CD14-positive monocyte (primary cell): ENCODE data around the gene TMPRSS3. TPM values are rescaled to one million over a fixed set of nuclear protein-coding genes. Genes with fewer than 3 reads are reported as not detected.

Experiments used
- DNase-seq, 3 donors: peaks; one replicate each; pipeline ENCODE4 v3.0.0-alpha.2; 2011 to 2022
- H2AFZ ChIP-seq: 2 replicates; pipeline ENCODE4 v1.6.0; 2012; ENCODE audit warnings: mild to moderate bottlenecking, low read depth, low read length, inconsistent platforms; ENCODE audit not compliant: insufficient read depth, poor library complexity, severe bottlenecking
- H3K27ac ChIP-seq, 2 donors: 1 replicate in 1 of 2; 2 replicates in 1 of 2; pipeline ENCODE4 v1.5.1; 2012 to 2013; ENCODE audit warnings: low read length in 2 of 2, control low read depth in 1 of 2, inconsistent platforms in 1 of 2, low read depth in 1 of 2, mild to moderate bottlenecking in 1 of 2
- H3K27me3 ChIP-seq, 2 donors: one replicate each; pipeline versions ENCODE4 v1.6.0 to v1.6.1; 2011 to 2013; ENCODE audit warnings: low read length in 2 of 2; ENCODE audit not compliant: control insufficient read depth in 2 of 2, insufficient read depth in 2 of 2
- H3K36me3 ChIP-seq, 2 donors: replicated peaks in 1 of 2; 1 replicate in 1 of 2; 2 replicates in 1 of 2; pipeline versions ENCODE4 v1.5.1 to v1.6.1; 2012 to 2013; ENCODE audit warnings: low read length in 2 of 2, control low read depth in 1 of 2, inconsistent platforms in 1 of 2, mild to moderate bottlenecking in 1 of 2; ENCODE audit not compliant: insufficient read depth in 2 of 2, control insufficient read depth in 1 of 2
- H3K4me1 ChIP-seq, 2 donors: 1 replicate in 1 of 2; 2 replicates in 1 of 2; pipeline versions ENCODE4 v1.5.1 to v1.6.1; 2012 to 2013; ENCODE audit warnings: low read length in 2 of 2, control low read depth in 1 of 2, inconsistent platforms in 1 of 2, mild to moderate bottlenecking in 1 of 2, moderate library complexity in 1 of 2; ENCODE audit not compliant: insufficient read depth in 2 of 2, control insufficient read depth in 1 of 2
- H3K4me2 ChIP-seq: replicated peaks from 2 replicates; pipeline ENCODE3; 2012; ENCODE audit warnings: low read length, moderate library complexity, mild to moderate bottlenecking; ENCODE audit not compliant: poor library complexity, severe bottlenecking; ENCODE audit errors: extremely low read depth
- H3K4me3 ChIP-seq, 3 experiments: fragments of 200-600 bp in 1 of 3; sonication (generic) in 1 of 3; replicated peaks in 1 of 3; 1 replicate in 2 of 3; 2 replicates in 1 of 3; pipeline ENCODE4 v1.5.1; 2011 to 2013; ENCODE audit warnings: low read length in 3 of 3, mild to moderate bottlenecking in 3 of 3, control low read depth in 2 of 3, low read depth in 2 of 3, inconsistent platforms in 1 of 3, moderate library complexity in 1 of 3
- H3K79me2 ChIP-seq: 2 replicates; pipeline ENCODE4 v1.6.0; 2012; ENCODE audit warnings: mild to moderate bottlenecking, control low read depth, inconsistent platforms, low read length, moderate library complexity; ENCODE audit not compliant: insufficient read depth
- H3K9ac ChIP-seq: 2 replicates; pipeline ENCODE4 v1.6.0; 2017; ENCODE audit warnings: low read length, mild to moderate bottlenecking; ENCODE audit not compliant: insufficient read depth, poor library complexity, severe bottlenecking
- H3K9me3 ChIP-seq, 2 donors: replicated peaks in 1 of 2; 1 replicate in 1 of 2; 2 replicates in 1 of 2; pipeline versions ENCODE4 v1.5.1 to v1.6.1; 2012 to 2013; ENCODE audit warnings: low read length in 2 of 2, control low read depth in 1 of 2; ENCODE audit not compliant: control insufficient read depth in 1 of 2, insufficient read depth in 1 of 2
- H4K20me1 ChIP-seq: 2 replicates; pipeline ENCODE4 v1.6.0; 2012; ENCODE audit warnings: mild to moderate bottlenecking, low read length, control low read depth, moderate library complexity; ENCODE audit not compliant: insufficient read depth
- H3K27ac Mint-ChIP-seq, 7 donors: one replicate each; pipeline ENCODE4 v1.8.0; 2020; ENCODE audit warnings: mild to moderate bottlenecking in 7 of 7, mixed read lengths in 7 of 7, moderate library complexity in 6 of 7, inconsistent platforms in 2 of 7
- H3K27me3 Mint-ChIP-seq, 3 donors: one replicate each; pipeline ENCODE4 v1.8.0; 2021 to 2022; ENCODE audit warnings: low read depth in 3 of 3, mild to moderate bottlenecking in 3 of 3, mixed read lengths in 3 of 3, moderate library complexity in 3 of 3, inconsistent platforms in 1 of 3
- H3K36me3 Mint-ChIP-seq, 2 donors: one replicate each; pipeline ENCODE4 v1.8.0; 2020; ENCODE audit warnings: mixed read lengths in 2 of 2, inconsistent platforms in 1 of 2, mild to moderate bottlenecking in 1 of 2
- H3K4me1 Mint-ChIP-seq: one replicate; pipeline ENCODE4 v1.8.0; 2020; ENCODE audit warnings: mild to moderate bottlenecking, mixed read lengths
- H3K4me3 Mint-ChIP-seq, 2 donors: one replicate each; pipeline ENCODE4 v1.8.0; 2020; ENCODE audit warnings: mild to moderate bottlenecking in 2 of 2, mixed read lengths in 2 of 2, moderate library complexity in 1 of 2
- H3K9me3 Mint-ChIP-seq, 7 donors: one replicate each; pipeline ENCODE4 v1.8.0; 2020 to 2022; ENCODE audit warnings: mixed read lengths in 7 of 7, mild to moderate bottlenecking in 6 of 7, moderate library complexity in 6 of 7, inconsistent platforms in 2 of 7
- WGBS: methylation state at CpG from one replicate; pipeline ENCODE4 v1.1.5; 2013; ENCODE audit warnings: missing lambda C conversion rate; ENCODE audit not compliant: insufficient coverage; 5-methylcytosine and 5-hydroxymethylcytosine counted together
- intact Hi-C, 2 donors: fragments of 100-400 bp; cut with micrococcal nuclease; formaldehyde crosslinking; loops; one replicate each; pipeline versions ENCODE4 v1.15.0 to v1.15.1; 2023
- polyA plus RNA-seq, 3 donors: library from polyadenylated mRNA; depleted of rRNA in 1 of 3; unstranded in 2 of 3; stranded (reverse) in 1 of 3; fragments of 300-500 nt in 2 of 3; fragments of >200 nt in 1 of 3; fragmentation: Illumina TruSeq in 2 of 3; gene quantifications; 1 replicate in 2 of 3; 2 replicates in 1 of 3; pipeline ENCODE4 v1.2.3, GENCODE V29; 2012 to 2021
- TF ChIP-seq, protein P1 (sequence below): fragments of 200-600 bp; IDR thresholded peaks from one replicate; pipeline ENCODE4 v1.8.0; 2022; ENCODE audit warnings: antibody characterized with exemption, mild to moderate bottlenecking

Gene TMPRSS3
- polyA plus RNA-seq, 3 donors, result 0.30 TPM; not detected in 2

DNA sequence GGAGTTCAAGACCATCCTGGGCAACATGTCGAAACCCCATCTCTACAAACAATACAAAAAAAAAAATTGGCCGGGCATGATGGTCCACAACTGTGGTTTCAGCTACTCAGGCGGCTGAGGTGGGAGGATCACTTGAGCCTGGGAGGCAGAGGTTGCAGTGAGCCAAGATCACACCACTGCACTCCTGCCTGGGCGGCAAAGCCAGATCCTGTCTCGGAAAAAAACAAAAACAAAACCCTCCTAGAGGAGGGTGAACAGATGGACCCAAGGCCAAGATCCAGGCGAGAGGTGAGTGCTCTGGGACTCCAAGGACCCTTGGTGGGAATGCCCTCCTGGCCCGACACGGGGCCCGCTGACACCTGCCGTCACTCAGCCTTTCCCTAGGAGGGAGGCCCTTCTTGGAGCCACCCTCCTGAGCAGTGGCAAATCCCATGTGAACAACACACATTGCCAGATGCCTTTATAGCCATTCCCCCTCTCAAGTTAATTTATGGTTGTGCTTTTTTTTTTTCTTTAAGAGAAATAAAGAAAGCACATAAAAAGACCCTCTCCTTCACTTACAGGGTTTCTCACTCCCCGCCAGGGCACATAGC lies 45.4 kb downstream of the TMPRSS3 start:
- Histone ChIP-seq H3K4me1 (no peaks in the 10 kb centered on the region), H3K4me2 (no peak overlapping the region), H3K79me2 (no peaks in the 10 kb centered on the region), H3K27ac (no peak overlapping the region), H2AFZ (no peak overlapping the region), H3K36me3 (no peaks in the 10 kb centered on the region), H3K27me3 (no peaks in the 10 kb centered on the region), H3K4me3 (no peak overlapping the region), H4K20me1 (no peaks in the 10 kb centered on the region), H3K9me3 (peaks cover 0 to 5% of the 10 kb centered on the region in 2 donors), H3K9ac (no peak overlapping the region)
- H3K36me3 Mint-ChIP-seq, result no peaks in the 10 kb centered on the region
- peaks cover 2 to 13% (median 7%) of the 10 kb centered on the region in 7 donors for H3K9me3 Mint-ChIP-seq
- TF ChIP-seq, protein P1, sequence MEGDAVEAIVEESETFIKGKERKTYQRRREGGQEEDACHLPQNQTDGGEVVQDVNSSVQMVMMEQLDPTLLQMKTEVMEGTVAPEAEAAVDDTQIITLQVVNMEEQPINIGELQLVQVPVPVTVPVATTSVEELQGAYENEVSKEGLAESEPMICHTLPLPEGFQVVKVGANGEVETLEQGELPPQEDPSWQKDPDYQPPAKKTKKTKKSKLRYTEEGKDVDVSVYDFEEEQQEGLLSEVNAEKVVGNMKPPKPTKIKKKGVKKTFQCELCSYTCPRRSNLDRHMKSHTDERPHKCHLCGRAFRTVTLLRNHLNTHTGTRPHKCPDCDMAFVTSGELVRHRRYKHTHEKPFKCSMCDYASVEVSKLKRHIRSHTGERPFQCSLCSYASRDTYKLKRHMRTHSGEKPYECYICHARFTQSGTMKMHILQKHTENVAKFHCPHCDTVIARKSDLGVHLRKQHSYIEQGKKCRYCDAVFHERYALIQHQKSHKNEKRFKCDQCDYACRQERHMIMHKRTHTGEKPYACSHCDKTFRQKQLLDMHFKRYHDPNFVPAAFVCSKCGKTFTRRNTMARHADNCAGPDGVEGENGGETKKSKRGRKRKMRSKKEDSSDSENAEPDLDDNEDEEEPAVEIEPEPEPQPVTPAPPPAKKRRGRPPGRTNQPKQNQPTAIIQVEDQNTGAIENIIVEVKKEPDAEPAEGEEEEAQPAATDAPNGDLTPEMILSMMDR, result no peak
- DNase-seq, result no peak
- WGBS, result 100% methylated on average over 3 of the region's 11 CpGs
- intact Hi-C loops, result no loop called here
- H3K27me3 Mint-ChIP-seq, result peaks cover 0 to 5% (median 4%) of the 10 kb centered on the region in 3 donors
- no peak overlapping the region for H3K27ac Mint-ChIP-seq
- H3K4me3 Mint-ChIP-seq, result no peak overlapping the region
- no peaks in the 10 kb centered on the region for H3K4me1 Mint-ChIP-seq

DNA sequence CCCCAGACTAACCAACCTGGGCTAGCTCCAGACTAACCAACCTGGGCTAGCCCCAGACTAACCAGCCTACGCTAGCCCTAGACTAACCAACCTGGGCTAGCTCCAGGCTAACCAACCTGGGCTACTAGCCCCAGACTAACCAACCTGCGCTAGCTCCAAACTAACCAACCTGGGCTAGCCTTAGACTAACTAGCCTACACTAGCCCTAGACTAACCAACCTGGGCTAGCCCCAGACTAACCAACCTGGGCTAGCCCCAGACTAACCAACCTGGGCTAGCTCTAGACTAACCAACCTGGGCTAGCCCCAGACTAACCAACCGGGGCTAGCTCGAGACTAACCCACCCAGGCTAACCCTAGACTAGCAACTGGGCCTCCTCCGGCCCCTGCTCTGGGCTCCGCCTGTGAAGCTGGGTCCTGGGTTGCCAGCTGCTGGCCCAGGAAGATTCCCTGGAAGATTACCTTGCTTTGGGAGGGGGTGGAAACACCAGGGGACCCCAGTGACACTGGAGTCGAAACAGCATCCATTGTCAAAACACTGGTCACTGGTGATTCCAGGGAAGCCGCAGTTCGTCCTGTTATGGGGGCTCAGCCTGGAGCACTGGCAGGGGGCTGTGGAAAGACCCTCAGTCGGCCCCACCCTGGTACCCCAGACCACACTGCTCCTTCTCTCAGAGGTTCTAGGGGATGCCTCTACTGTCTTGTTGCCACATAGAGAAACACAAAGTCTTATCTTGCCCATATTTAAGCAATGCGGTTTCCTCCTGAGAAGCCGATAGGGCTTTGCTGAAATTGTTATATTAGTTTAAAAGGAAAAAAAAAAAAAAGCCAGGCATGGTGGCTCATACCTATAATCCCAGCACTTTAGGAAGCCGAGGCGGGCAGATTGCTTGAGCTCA lies 46.2 kb downstream of the TMPRSS3 start:
- no peak for DNase-seq

More for the DNA sequence above, 46.2 kb downstream of the TMPRSS3 start:
- Histone ChIP-seq H3K9me3 (peaks cover 0 to 5% of the 10 kb centered on the region in 2 donors), H4K20me1 (no peaks in the 10 kb centered on the region), H3K27me3 (no peaks in the 10 kb centered on the region), H3K4me2 (no peak overlapping the region), H3K79me2 (no peaks in the 10 kb centered on the region), H3K4me1 (no peaks in the 10 kb centered on the region), H3K36me3 (no peaks in the 10 kb centered on the region), H2AFZ (no peak overlapping the region), H3K27ac (no peak overlapping the region), H3K4me3 (no peak overlapping the region), H3K9ac (no peak overlapping the region)
- Mint-ChIP-seq H3K4me3 (no peak overlapping the region), H3K27ac (no peak overlapping the region), H3K27me3 (peaks cover 0 to 5% (median 4%) of the 10 kb centered on the region in 3 donors), H3K4me1 (no peaks in the 10 kb centered on the region), H3K36me3 (no peaks in the 10 kb centered on the region), H3K9me3 (peaks cover 1 to 11% (median 6%) of the 10 kb centered on the region in 7 donors)
- intact Hi-C loops, result no loop called here
- 90% methylated on average over 6 of the region's 14 CpGs for WGBS
- TF ChIP-seq, protein P1, result no peak
